Liver (tissue), 9 donors: ENCODE measurements around the gene SPIRE2. TPM values are rescaled to one million over a fixed set of nuclear protein-coding genes. Genes with fewer than 3 reads are reported as not detected.

Source experiments
- DNase-seq: peaks from one replicate; pipeline ENCODE4 v3.0.0-alpha.2; 2017; ENCODE audit warnings: low spot score
- H3K27ac ChIP-seq, 2 donors: one replicate each; pipeline ENCODE4 v1.7.0; 2013; ENCODE audit warnings: inconsistent platforms in 2 of 2, low read length in 2 of 2, control low read depth in 1 of 2, low read depth in 1 of 2, mild to moderate bottlenecking in 1 of 2
- H3K27me3 ChIP-seq, 4 donors: one replicate each; pipeline versions ENCODE4 v1.6.1 to v1.7.0; 2013; ENCODE audit warnings: low read length in 3 of 4, inconsistent platforms in 1 of 4, mild to moderate bottlenecking in 1 of 4, moderate library complexity in 1 of 4; ENCODE audit not compliant: control insufficient read depth in 4 of 4, insufficient read depth in 4 of 4
- H3K36me3 ChIP-seq, 4 donors: one replicate each; pipeline versions ENCODE4 v1.6.1 to v1.7.0; 2013; ENCODE audit warnings: low read length in 3 of 4, mild to moderate bottlenecking in 3 of 4, low read depth in 1 of 4, moderate library complexity in 1 of 4; ENCODE audit not compliant: control insufficient read depth in 4 of 4, insufficient read depth in 3 of 4
- H3K4me1 ChIP-seq, 4 donors: one replicate each; pipeline versions ENCODE4 v1.6.1 to v1.7.0; 2013; ENCODE audit warnings: low read length in 3 of 4, mild to moderate bottlenecking in 3 of 4, moderate library complexity in 1 of 4; ENCODE audit not compliant: control insufficient read depth in 4 of 4, insufficient read depth in 4 of 4
- H3K4me3 ChIP-seq, 3 donors: one replicate each; pipeline versions ENCODE4 v1.6.1 to v1.7.0; 2013; ENCODE audit warnings: low read length in 3 of 3, control low read depth in 1 of 3, low read depth in 1 of 3, mild to moderate bottlenecking in 1 of 3
- H3K9ac ChIP-seq, 2 donors: one replicate each; pipeline ENCODE4 v1.7.0; 2013; ENCODE audit warnings: low read length in 2 of 2, mild to moderate bottlenecking in 2 of 2, moderate library complexity in 2 of 2, control low read depth in 1 of 2, low read depth in 1 of 2
- H3K9me3 ChIP-seq, 4 donors: one replicate each; pipeline versions ENCODE4 v1.6.1 to v1.7.0; 2013; ENCODE audit warnings: low read length in 3 of 4; ENCODE audit not compliant: control insufficient read depth in 4 of 4
- CTCF ChIP-seq: fragments of 150-350 bp; IDR thresholded peaks from 2 replicates; pipeline ENCODE4 v1.5.1; 2017; ENCODE audit warnings: improper control_type of control experiment, low read depth, low read length; ENCODE audit not compliant: missing input control
- EGR1 ChIP-seq, 2 donors: IDR thresholded peaks; 2 replicates each; pipeline ENCODE4 v1.6.1; 2016 to 2018; ENCODE audit warnings: antibody characterized with exemption in 2 of 2, low read depth in 2 of 2
- FOXA1 ChIP-seq: IDR thresholded peaks from 2 replicates; pipeline ENCODE4 v1.6.1; 2016; ENCODE audit warnings: antibody characterized with exemption
- FOXA2 ChIP-seq: IDR thresholded peaks from 2 replicates; pipeline ENCODE4 v1.6.1; 2016; ENCODE audit warnings: antibody characterized with exemption
- GABPA ChIP-seq, 2 donors: IDR thresholded peaks in 1 of 2; conservative IDR thresholded peaks in 1 of 2; 2 replicates each; pipeline ENCODE4 v1.6.1; 2016; ENCODE audit warnings: antibody characterized with exemption in 2 of 2, mild to moderate bottlenecking in 1 of 2, moderate library complexity in 1 of 2
- HNF4A ChIP-seq, 2 donors: conservative IDR thresholded peaks; 2 replicates each; pipeline ENCODE4 v1.6.1; 2016; ENCODE audit warnings: antibody characterized with exemption in 2 of 2, mild to moderate bottlenecking in 2 of 2
- HNF4G ChIP-seq: IDR thresholded peaks from 2 replicates; pipeline ENCODE4 v1.6.1; 2016; ENCODE audit warnings: antibody characterized with exemption
- JUND ChIP-seq, 2 donors: IDR thresholded peaks; 2 replicates each; pipeline ENCODE4 v1.6.1; 2016; ENCODE audit warnings: antibody characterized with exemption in 2 of 2
- NR2F2 ChIP-seq: IDR thresholded peaks from 2 replicates; pipeline ENCODE4 v1.6.1; 2016; ENCODE audit warnings: antibody characterized with exemption
- RAD21 ChIP-seq, 2 donors: IDR thresholded peaks; 2 replicates each; pipeline ENCODE4 v1.6.1; 2016; ENCODE audit warnings: antibody characterized with exemption in 2 of 2, mild to moderate bottlenecking in 2 of 2
- REST ChIP-seq: IDR thresholded peaks from 2 replicates; pipeline ENCODE4 v1.6.1; 2016; ENCODE audit warnings: antibody characterized with exemption, mild to moderate bottlenecking
- RXRA ChIP-seq, 2 donors: IDR thresholded peaks; 2 replicates each; pipeline ENCODE4 v1.6.1; 2017 to 2018; ENCODE audit warnings: antibody characterized with exemption in 2 of 2, mild to moderate bottlenecking in 1 of 2
- SP1 ChIP-seq: IDR thresholded peaks from 2 replicates; pipeline ENCODE4 v1.6.1; 2018; ENCODE audit warnings: antibody characterized with exemption, mild to moderate bottlenecking
- TAF1 ChIP-seq: conservative IDR thresholded peaks from 2 replicates; pipeline ENCODE4 v1.6.1; 2016; ENCODE audit warnings: antibody characterized with exemption, mild to moderate bottlenecking
- YY1 ChIP-seq: IDR thresholded peaks from 2 replicates; pipeline ENCODE4 v1.6.1; 2016; ENCODE audit warnings: antibody characterized with exemption, mild to moderate bottlenecking
- WGBS: extraction: QIAGEN DNeasy Blood & Tissue Kit; methylation state at CpG from one replicate; pipeline ENCODE4 v1.1.7; 2013; 5-methylcytosine and 5-hydroxymethylcytosine counted together
- polyA plus RNA-seq, 2 donors: library from polyadenylated mRNA; stranded (reverse) in 1 of 2; unstranded in 1 of 2; fragments of 200-250 nt in 1 of 2; fragments of >200 nt in 1 of 2; fragmentation: Nextera tagmentation in 1 of 2; extraction: Ambion mirVana in 1 of 2; gene quantifications; one replicate each; pipeline versions ENCODE4 v1.2.1 to v1.2.3, GENCODE V29; 2013 to 2015
- total RNA-seq, 2 donors: library from RNA; depleted of rRNA; stranded (reverse); fragments of >200 nt; gene quantifications; one replicate each; pipeline ENCODE4 v1.2.3, GENCODE V29; 2014
- TF ChIP-seq, protein P1 (sequence below): IDR thresholded peaks from 2 replicates; pipeline ENCODE4 v1.6.1; 2016; ENCODE audit warnings: antibody characterized with exemption
- TF ChIP-seq, protein P2 (sequence below): IDR thresholded peaks from 2 replicates; pipeline ENCODE4 v1.6.1; 2016; ENCODE audit warnings: antibody characterized with exemption
- TF ChIP-seq, protein P3 (sequence below): IDR thresholded peaks from 2 replicates; pipeline ENCODE4 v1.6.1; 2016; ENCODE audit warnings: antibody characterized with exemption
- donor health status: healthy.
- donor health status: healthy.
- donor health status: healthy.
- donor health status: healthy.
- donor health status: healthy.

The SPIRE2 gene
- total and polyA plus RNA-seq, 4 donors, result 1.7 to 7.2 (median 2.9) TPM

- Histone ChIP-seq H3K36me3 (peaks cover 0 to 2% (median 0%) of the 10 kb centered on the region in 4 donors), H3K9ac (no peak overlapping the region), H3K4me1 (no peaks in the 10 kb centered on the region), H3K27me3 (no peaks in the 10 kb centered on the region), H3K9me3 (no peaks in the 10 kb centered on the region), H3K27ac (no peak overlapping the region), H3K4me3 (no peak overlapping the region)
- TF ChIP-seq, protein P1, sequence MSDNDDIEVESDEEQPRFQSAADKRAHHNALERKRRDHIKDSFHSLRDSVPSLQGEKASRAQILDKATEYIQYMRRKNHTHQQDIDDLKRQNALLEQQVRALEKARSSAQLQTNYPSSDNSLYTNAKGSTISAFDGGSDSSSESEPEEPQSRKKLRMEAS, result no peak
- TF ChIP-seq, protein P2, sequence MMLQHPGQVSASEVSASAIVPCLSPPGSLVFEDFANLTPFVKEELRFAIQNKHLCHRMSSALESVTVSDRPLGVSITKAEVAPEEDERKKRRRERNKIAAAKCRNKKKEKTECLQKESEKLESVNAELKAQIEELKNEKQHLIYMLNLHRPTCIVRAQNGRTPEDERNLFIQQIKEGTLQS, result no peak
- no peak for TF ChIP-seq HNF4A (conservative IDR thresholded peaks at IDR 0.05)
- 72% methylated on average over 13 of the region's 13 CpGs for WGBS
- DNase-seq, result no peak
These were observed 17.1 kb downstream of the SPIRE2 start for GRCh38 chr16:89845417-89845816.

DNA sequence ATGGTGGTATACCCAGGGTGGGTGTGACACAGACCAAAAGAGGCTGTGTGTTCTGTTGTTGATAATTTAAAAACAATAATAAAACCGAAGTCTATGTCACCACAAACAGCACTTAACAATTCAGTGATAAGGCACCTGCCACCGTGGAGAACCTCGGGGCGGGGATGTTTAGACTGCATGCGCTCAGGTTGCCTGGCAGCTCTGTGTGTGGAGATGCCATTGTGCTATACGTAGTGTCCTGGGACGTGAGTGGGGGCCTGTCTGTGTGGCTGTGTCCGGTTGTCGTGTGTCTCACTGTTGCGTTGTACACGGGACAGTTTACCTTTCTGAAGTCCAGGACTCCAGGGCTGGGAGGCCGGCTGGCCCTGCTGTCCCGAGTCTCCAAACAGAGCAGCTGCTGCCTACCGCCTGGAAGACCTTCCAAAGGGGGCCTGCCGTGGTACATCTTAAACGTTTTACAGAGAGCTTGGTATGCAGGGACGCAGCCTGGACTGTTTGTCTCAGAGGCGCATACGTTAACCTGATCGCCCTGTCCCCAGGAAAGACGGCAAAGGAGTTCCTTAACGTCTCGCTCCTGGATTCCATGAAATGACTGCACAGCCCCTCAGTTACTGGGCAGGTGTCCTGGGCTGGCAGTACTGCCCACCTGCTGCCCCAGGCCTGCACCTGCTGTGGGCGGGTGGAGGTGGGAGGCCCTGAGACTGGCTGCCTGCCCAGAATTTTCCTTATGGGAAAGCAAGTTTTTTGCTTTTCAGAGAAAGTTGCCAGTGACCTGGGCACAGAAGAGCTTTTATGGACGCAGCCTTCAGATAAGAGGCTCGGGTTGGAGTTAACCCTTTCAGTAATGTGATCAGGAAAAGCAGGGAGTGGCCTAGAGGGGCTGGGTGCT, 19.0 kb downstream of the SPIRE2 start:
- no peak overlapping the region for H3K27ac ChIP-seq

More for the DNA sequence above, 19.0 kb downstream of the SPIRE2 start:
- H3K4me3 ChIP-seq, result no peak overlapping the region
- H3K36me3 ChIP-seq, result peaks cover 0 to 3% (median 0%) of the 10 kb centered on the region in 4 donors
- H3K9me3 ChIP-seq, result no peaks in the 10 kb centered on the region
- no peaks in the 10 kb centered on the region for H3K4me1 ChIP-seq
- no peaks in the 10 kb centered on the region for H3K27me3 ChIP-seq
- 74% methylated on average over 26 of the region's 26 CpGs for WGBS
- no peak for TF ChIP-seq CTCF
- TF ChIP-seq SP1, result no peak
- TF ChIP-seq, protein P1, result no peak
- no peak for TF ChIP-seq RXRA (IDR thresholded peaks at IDR 0.05)
- TF ChIP-seq FOXA1, result no peak
- TF ChIP-seq TAF1, result no peak
- no peak for TF ChIP-seq GABPA (IDR thresholded peaks at IDR 0.05 in 1 of 2, conservative IDR thresholded peaks at IDR 0.05 in 1 of 2)
- TF ChIP-seq EGR1 (IDR thresholded peaks at IDR 0.05; ENCODE audit: low read depth in 2 of 2), result no peak
- TF ChIP-seq HNF4A (conservative IDR thresholded peaks at IDR 0.05), result no peak
- no peak for TF ChIP-seq NR2F2
- TF ChIP-seq, protein P3, sequence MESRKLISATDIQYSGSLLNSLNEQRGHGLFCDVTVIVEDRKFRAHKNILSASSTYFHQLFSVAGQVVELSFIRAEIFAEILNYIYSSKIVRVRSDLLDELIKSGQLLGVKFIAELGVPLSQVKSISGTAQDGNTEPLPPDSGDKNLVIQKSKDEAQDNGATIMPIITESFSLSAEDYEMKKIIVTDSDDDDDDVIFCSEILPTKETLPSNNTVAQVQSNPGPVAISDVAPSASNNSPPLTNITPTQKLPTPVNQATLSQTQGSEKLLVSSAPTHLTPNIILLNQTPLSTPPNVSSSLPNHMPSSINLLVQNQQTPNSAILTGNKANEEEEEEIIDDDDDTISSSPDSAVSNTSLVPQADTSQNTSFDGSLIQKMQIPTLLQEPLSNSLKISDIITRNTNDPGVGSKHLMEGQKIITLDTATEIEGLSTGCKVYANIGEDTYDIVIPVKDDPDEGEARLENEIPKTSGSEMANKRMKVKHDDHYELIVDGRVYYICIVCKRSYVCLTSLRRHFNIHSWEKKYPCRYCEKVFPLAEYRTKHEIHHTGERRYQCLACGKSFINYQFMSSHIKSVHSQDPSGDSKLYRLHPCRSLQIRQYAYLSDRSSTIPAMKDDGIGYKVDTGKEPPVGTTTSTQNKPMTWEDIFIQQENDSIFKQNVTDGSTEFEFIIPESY, result no peak
- TF ChIP-seq HNF4G, result no peak
- TF ChIP-seq REST, result no peak
- TF ChIP-seq YY1, result no peak
- TF ChIP-seq FOXA2, result no peak
- TF ChIP-seq JUND (IDR thresholded peaks at IDR 0.05), result no peak
- no peak for TF ChIP-seq RAD21 (IDR thresholded peaks at IDR 0.05)
- TF ChIP-seq, protein P2, result no peak
- H3K9ac ChIP-seq, result no peak overlapping the region
- DNase-seq, result no peak
